DND-41 (cell line): Measurements from ENCODE around the gene JAZF1.
A peak's percentile ranks its signal among the peaks of the same experiment; 100 is the strongest.

Source experiments
- ATAC-seq: fragments of 200-7000 bp; cut with Tn5 transposase; 3 replicates; pipeline ENCODE4 v1.9.1; 2021; ENCODE audit warnings: low read depth; ENCODE audit not compliant: insufficient read depth
- DNase-seq: peaks from one replicate; pipeline ENCODE4 v3.0.0-alpha.2; 2020
- H2AFZ ChIP-seq: 2 replicates; pipeline ENCODE4 v1.6.0; 2012; ENCODE audit warnings: low read depth, low read length
- H3K27ac ChIP-seq: 2 replicates; pipeline ENCODE4 v1.5.1; 2012; ENCODE audit warnings: low read length, inconsistent platforms
- H3K27me3 ChIP-seq: fragments of 200-600 bp; sonication (generic); 2 replicates; pipeline ENCODE4 v1.6.0; 2012; ENCODE audit warnings: low read length, mild to moderate bottlenecking, inconsistent platforms; ENCODE audit not compliant: insufficient read depth, poor library complexity
- H3K36me3 ChIP-seq: 2 replicates; pipeline ENCODE4 v1.5.1; 2012; ENCODE audit warnings: low read length, inconsistent platforms; ENCODE audit not compliant: insufficient read depth
- H3K4me1 ChIP-seq: 2 replicates; pipeline ENCODE4 v1.5.1; 2012; ENCODE audit warnings: mild to moderate bottlenecking, low read length; ENCODE audit not compliant: insufficient read depth
- H3K4me2 ChIP-seq: 2 replicates; pipeline ENCODE4 v1.6.0; 2012; ENCODE audit warnings: mild to moderate bottlenecking, moderate library complexity, low read length, inconsistent platforms; ENCODE audit not compliant: insufficient read depth
- H3K4me3 ChIP-seq, 2 experiments: fragments of 200-600 bp in 1 of 2; shearing (Covaris generic) in 1 of 2; 2 replicates each; pipeline ENCODE4 v1.5.1; 2012 to 2016; ENCODE audit warnings: inconsistent platforms in 2 of 2, low read length in 2 of 2, mild to moderate bottlenecking in 2 of 2, low read depth in 1 of 2, moderate library complexity in 1 of 2
- H3K79me2 ChIP-seq: 2 replicates; pipeline ENCODE4 v1.6.0; 2012; ENCODE audit warnings: low read length, inconsistent platforms; ENCODE audit not compliant: insufficient read depth
- H3K9ac ChIP-seq: 2 replicates; pipeline ENCODE4 v1.6.0; 2012; ENCODE audit warnings: low read depth, mild to moderate bottlenecking, inconsistent platforms, low read length, moderate library complexity
- H3K9me3 ChIP-seq: 2 replicates; pipeline ENCODE4 v1.5.1; 2012; ENCODE audit warnings: low read length, moderate library complexity, mild to moderate bottlenecking, inconsistent platforms; ENCODE audit not compliant: insufficient read depth, severe bottlenecking
- H4K20me1 ChIP-seq: 2 replicates; pipeline ENCODE4 v1.6.0; 2012; ENCODE audit warnings: low read length; ENCODE audit not compliant: insufficient read depth
- EZH2 ChIP-seq: IDR thresholded peaks from 3 replicates; pipeline ENCODE4 v1.6.1; 2012; ENCODE audit warnings: borderline replicate concordance, low read depth, mild to moderate bottlenecking, moderate library complexity, low read length, inconsistent platforms; ENCODE audit not compliant: severe bottlenecking
- TF ChIP-seq, protein P1 (sequence below): IDR thresholded peaks from 2 replicates; pipeline ENCODE4 v1.5.1; 2012; ENCODE audit warnings: borderline replicate concordance, low read length, moderate library complexity, mild to moderate bottlenecking; ENCODE audit not compliant: poor library complexity, severe bottlenecking; ENCODE audit errors: extremely low read depth

The JAZF1 gene

DNA sequence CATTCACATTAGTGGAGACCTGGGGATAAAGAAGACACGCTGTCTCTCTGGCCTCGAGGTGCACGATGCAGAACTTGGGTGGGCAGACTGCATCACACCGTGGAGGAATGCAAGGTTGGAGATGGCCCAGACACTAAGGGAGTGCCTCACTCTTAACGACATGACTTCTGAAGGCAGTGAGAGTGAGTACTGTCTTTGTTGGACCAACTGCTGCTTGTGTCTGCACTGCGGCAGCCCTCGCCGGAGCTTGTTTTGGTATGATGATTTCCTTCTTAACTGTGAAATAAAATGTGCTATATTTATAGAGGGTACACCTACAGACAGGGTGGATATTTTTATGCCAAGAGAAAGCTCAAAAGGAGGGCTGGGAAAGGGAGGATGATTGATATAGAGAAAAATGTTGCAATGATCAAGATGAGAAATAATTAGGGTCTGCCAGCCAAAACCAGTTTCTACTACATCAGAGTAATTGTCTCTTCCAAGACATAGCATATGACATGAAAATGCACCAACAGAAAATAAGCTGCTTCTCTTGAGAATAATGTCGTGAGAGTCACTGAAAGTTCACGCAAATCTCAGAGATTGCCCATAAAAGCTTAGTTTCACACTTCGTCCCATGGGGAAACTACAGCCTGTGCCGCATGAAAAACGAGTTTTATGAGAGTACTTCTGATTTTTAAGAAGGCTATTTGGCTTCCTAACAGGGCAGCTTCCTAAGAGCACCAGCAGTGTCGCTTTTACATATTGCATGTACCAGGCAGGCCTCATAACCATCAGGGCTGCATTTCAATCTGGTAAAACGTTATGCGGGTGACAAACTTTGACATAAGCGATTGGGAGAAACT lies 313.5 kb downstream of the JAZF1 start:
- ATAC-seq (no peak), DNase-seq (no peak)
- H3K36me3 ChIP-seq: no peaks in the 10 kb centered on the region
- TF ChIP-seq, protein P1, sequence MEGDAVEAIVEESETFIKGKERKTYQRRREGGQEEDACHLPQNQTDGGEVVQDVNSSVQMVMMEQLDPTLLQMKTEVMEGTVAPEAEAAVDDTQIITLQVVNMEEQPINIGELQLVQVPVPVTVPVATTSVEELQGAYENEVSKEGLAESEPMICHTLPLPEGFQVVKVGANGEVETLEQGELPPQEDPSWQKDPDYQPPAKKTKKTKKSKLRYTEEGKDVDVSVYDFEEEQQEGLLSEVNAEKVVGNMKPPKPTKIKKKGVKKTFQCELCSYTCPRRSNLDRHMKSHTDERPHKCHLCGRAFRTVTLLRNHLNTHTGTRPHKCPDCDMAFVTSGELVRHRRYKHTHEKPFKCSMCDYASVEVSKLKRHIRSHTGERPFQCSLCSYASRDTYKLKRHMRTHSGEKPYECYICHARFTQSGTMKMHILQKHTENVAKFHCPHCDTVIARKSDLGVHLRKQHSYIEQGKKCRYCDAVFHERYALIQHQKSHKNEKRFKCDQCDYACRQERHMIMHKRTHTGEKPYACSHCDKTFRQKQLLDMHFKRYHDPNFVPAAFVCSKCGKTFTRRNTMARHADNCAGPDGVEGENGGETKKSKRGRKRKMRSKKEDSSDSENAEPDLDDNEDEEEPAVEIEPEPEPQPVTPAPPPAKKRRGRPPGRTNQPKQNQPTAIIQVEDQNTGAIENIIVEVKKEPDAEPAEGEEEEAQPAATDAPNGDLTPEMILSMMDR: no peak
- no peak for TF ChIP-seq EZH2
- H3K9me3 ChIP-seq: no peaks in the 10 kb centered on the region
- H3K79me2 ChIP-seq: no peaks in the 10 kb centered on the region
- no peak overlapping the region for H3K9ac ChIP-seq
- H3K27me3 ChIP-seq: no peaks in the 10 kb centered on the region
- H4K20me1 ChIP-seq: no peaks in the 10 kb centered on the region
- no peaks in the 10 kb centered on the region for H3K4me1 ChIP-seq
- H3K4me3 ChIP-seq: no peak overlapping the region
- no peak overlapping the region for H3K27ac ChIP-seq
- H2AFZ ChIP-seq: no peak overlapping the region
- H3K4me2 ChIP-seq: no peak overlapping the region

DNA sequence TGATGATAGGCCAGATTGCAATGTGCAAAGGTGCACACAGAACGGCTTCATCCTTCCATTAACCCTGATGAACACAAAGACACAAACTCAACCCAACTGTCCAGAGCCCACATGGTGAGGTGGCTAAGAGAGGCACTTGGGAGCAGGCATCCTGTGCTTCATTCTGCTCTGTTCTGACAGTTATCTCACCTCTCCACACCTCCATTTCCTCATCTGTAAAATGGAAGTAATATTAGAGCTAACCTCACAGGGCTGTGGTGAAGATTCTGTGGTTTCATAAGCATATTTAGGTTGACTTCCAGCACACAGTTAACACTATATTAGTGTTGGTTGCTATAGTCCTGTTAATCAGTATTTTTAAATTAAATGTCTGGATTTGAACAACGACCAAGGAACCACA lies 314.3 kb downstream of the JAZF1 start:
- no peaks in the 10 kb centered on the region for H3K9me3 ChIP-seq
- peak; percentile 58; the same call in 2 of the 3 replicates for ATAC-seq

DNA sequence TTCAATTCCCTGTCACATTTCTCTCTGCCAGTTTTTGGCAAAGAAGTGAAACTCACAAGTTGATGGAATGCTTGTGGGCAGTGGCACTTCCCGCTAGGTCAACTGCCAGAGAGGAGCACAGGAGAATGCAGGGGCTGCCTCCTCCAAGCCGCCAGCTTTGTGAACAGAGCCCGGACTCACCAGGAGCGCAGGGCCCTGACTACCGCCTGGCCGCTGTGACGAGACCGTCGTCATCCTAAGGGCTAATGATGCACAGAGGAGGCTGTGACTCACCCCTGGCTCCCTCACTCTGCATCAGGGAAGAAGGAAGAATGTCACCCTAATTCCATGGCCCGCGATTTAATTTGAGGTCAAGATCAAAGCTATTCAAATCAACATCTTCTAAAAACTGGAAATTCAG lies 316.7 kb downstream of the JAZF1 start:
- no peaks in the 10 kb centered on the region for H3K4me1 ChIP-seq
- no peak for ATAC-seq
- no peak overlapping the region for H3K27ac ChIP-seq
- no peak overlapping the region for H3K4me2 ChIP-seq
- no peak overlapping the region for H3K9ac ChIP-seq
- TF ChIP-seq, protein P1: no peak
- TF ChIP-seq EZH2: no peak
- H3K27me3 ChIP-seq: no peaks in the 10 kb centered on the region
- DNase-seq: no peak
- no peaks in the 10 kb centered on the region for H4K20me1 ChIP-seq
- H3K9me3 ChIP-seq: no peaks in the 10 kb centered on the region
- no peaks in the 10 kb centered on the region for H3K79me2 ChIP-seq
- no peak overlapping the region for H2AFZ ChIP-seq
- H3K36me3 ChIP-seq: no peaks in the 10 kb centered on the region
- H3K4me3 ChIP-seq: no peak overlapping the region

More for the DNA sequence above, 314.3 kb downstream of the JAZF1 start:
- H3K4me1 ChIP-seq: no peaks in the 10 kb centered on the region
- no peak for DNase-seq
- no peak overlapping the region for H3K4me2 ChIP-seq
- TF ChIP-seq, protein P1: no peak
- no peak for TF ChIP-seq EZH2
- H2AFZ ChIP-seq: no peak overlapping the region
- no peaks in the 10 kb centered on the region for H4K20me1 ChIP-seq
- H3K36me3 ChIP-seq: no peaks in the 10 kb centered on the region
- H3K27ac ChIP-seq: no peak overlapping the region
- H3K27me3 ChIP-seq: no peaks in the 10 kb centered on the region
- no peak overlapping the region for H3K9ac ChIP-seq
- H3K79me2 ChIP-seq: no peaks in the 10 kb centered on the region
- H3K4me3 ChIP-seq: no peak overlapping the region
